Lower lobe of right lung (tissue), 2 donors: ENCODE data around the gene ZDHHC3. TPM values are rescaled to one million over a fixed set of nuclear protein-coding genes. Genes with fewer than 3 reads are reported as not detected.

Source experiments
- ATAC-seq, 2 donors: fragments of 200-7000 bp; cut with Tn5 transposase; one replicate each; pipeline ENCODE4 v1.9.1; 2020 to 2022; ENCODE audit warnings: mild to moderate bottlenecking in 2 of 2, moderate library complexity in 2 of 2
- DNase-seq: peaks from one replicate; pipeline ENCODE4 v3.0.0-alpha.2; 2020
- H3K27ac ChIP-seq: fragments of 200-600 bp; one replicate; pipeline ENCODE4 v1.8.0; 2022
- H3K27me3 ChIP-seq: fragments of 200-600 bp; one replicate; pipeline ENCODE4 v1.8.0; 2022; ENCODE audit warnings: low read depth
- H3K36me3 ChIP-seq: fragments of 200-600 bp; one replicate; pipeline ENCODE4 v1.8.0; 2022; ENCODE audit warnings: mild to moderate bottlenecking
- H3K4me1 ChIP-seq: fragments of 200-600 bp; one replicate; pipeline ENCODE4 v1.8.0; 2022
- H3K4me3 ChIP-seq: fragments of 200-600 bp; one replicate; pipeline ENCODE4 v1.8.0; 2022; ENCODE audit warnings: mild to moderate bottlenecking
- H3K9me3 ChIP-seq: fragments of 200-600 bp; one replicate; pipeline ENCODE4 v1.8.0; 2022
- CTCF ChIP-seq: fragments of 200-600 bp; IDR thresholded peaks from one replicate; pipeline ENCODE4 v1.8.0; 2022; ENCODE audit warnings: antibody characterized with exemption, mild to moderate bottlenecking
- intact Hi-C: fragments of 100-400 bp; cut with DNase I; formaldehyde crosslinking; loops from one replicate; pipeline ENCODE4 v1.11.0; 2022
- total RNA-seq: library from RNA; stranded (reverse); fragmentation: NEBNext Ultra II Directional; extraction: Animal tissue kit (Norgen Biotek cat#: 25700); gene quantifications from one replicate; pipeline ENCODE4 v1.2.1, GENCODE V29; 2021
- donor health status: DM: no; HTN: yes; CAD: no; lungs with severe emphysema.

ZDHHC3 gene
- total RNA-seq, 1 donor from 2014 or later, result 110 TPM

- DNase-seq, result no peak
- H3K27me3 ChIP-seq, result no peaks in the 10 kb centered on the region
- H3K36me3 ChIP-seq, result no peaks in the 10 kb centered on the region
- intact Hi-C loops, result no loop called here
- H3K4me1 ChIP-seq, result peaks cover 75% of the 10 kb centered on the region
- ATAC-seq, result no peak
- H3K4me3 ChIP-seq, result no peak overlapping the region
- H3K9me3 ChIP-seq, result no peaks in the 10 kb centered on the region
- no peak overlapping the region for H3K27ac ChIP-seq
- no peak for TF ChIP-seq CTCF
These were observed 10.8 kb downstream of the ZDHHC3 start for GRCh38 chr3:44965165-44965564.

GRCh38 chr3:44963571-44964325, 12.2 kb downstream of the ZDHHC3 start:
- no peak for DNase-seq

GRCh38 chr3:44962621-44963393, 13.2 kb downstream of the ZDHHC3 start:
- Histone ChIP-seq H3K4me3 (no peak overlapping the region), H3K27ac (no peak overlapping the region), H3K9me3 (no peaks in the 10 kb centered on the region), H3K36me3 (peaks cover 12% of the 10 kb centered on the region), H3K4me1 (peaks cover 59% of the 10 kb centered on the region), H3K27me3 (no peaks in the 10 kb centered on the region)
- DNase-seq (no peak), ATAC-seq (peak; percentile 73 to 78)
- no peak for TF ChIP-seq CTCF
- intact Hi-C loops, result no loop called here

More at GRCh38 chr3:44963571-44964325, 12.2 kb downstream of the ZDHHC3 start:
- Histone ChIP-seq H3K27me3 (no peaks in the 10 kb centered on the region), H3K36me3 (peaks cover 5% of the 10 kb centered on the region), H3K9me3 (no peaks in the 10 kb centered on the region), H3K4me1 (peaks cover 69% of the 10 kb centered on the region), H3K4me3 (no peak overlapping the region), H3K27ac (no peak overlapping the region)
- intact Hi-C loops, result no loop called here
- TF ChIP-seq CTCF, result no peak
- ATAC-seq, result no peak

GRCh38 chr3:44961888-44962287, 14.1 kb downstream of the ZDHHC3 start:
- no peaks in the 10 kb centered on the region for H3K27me3 ChIP-seq
- no peak overlapping the region for H3K4me3 ChIP-seq
- intact Hi-C loops, result no loop called here
- no peaks in the 10 kb centered on the region for H3K9me3 ChIP-seq
- TF ChIP-seq CTCF, result no peak
- no peak overlapping the region for H3K27ac ChIP-seq
- no peak for DNase-seq
- H3K4me1 ChIP-seq, result peaks cover 55% of the 10 kb centered on the region
- H3K36me3 ChIP-seq, result peaks cover 12% of the 10 kb centered on the region
- no peak for ATAC-seq

GRCh38 chr3:44960387-44961026, 15.5 kb downstream of the ZDHHC3 start:
- intact Hi-C loops, result no loop called here

More at GRCh38 chr3:44960387-44961026, 15.5 kb downstream of the ZDHHC3 start:
- DNase-seq (no peak), ATAC-seq (no peak)
- H3K27me3 ChIP-seq, result no peaks in the 10 kb centered on the region
- no peak for TF ChIP-seq CTCF
- no peaks in the 10 kb centered on the region for H3K9me3 ChIP-seq
- H3K27ac ChIP-seq, result no peak overlapping the region
- H3K4me1 ChIP-seq, result peaks cover 58% of the 10 kb centered on the region
- peaks cover 12% of the 10 kb centered on the region for H3K36me3 ChIP-seq
- H3K4me3 ChIP-seq, result no peak overlapping the region
